OCI-LY7 (cell line): ENCODE data around the gene PAN2. TPM values are rescaled to one million over a fixed set of nuclear protein-coding genes. Genes with fewer than 3 reads are reported as not detected.

Experiments used
- BruUV-seq: library from RNA; stranded (reverse); fragments of 400-500 nt; replicated peaks from 2 replicates; lab custom pipeline; 2021; lab: Mats Ljungman, UMichigan
- CTCF ChIA-PET: fragments of 300-600 bp; sonication (Branson Sonifier 250); formaldehyde crosslinking; loops from one replicate; lab custom pipeline; 2022; ENCODE audit warnings: antibody characterized with exemption; ENCODE audit not compliant: unreplicated experiment; lab: Charles Lee
- POLR2A ChIA-PET: fragments of 300-600 bp; sonication (Branson Sonifier 250); formaldehyde crosslinking; loops from one replicate; lab custom pipeline; 2022; ENCODE audit warnings: antibody characterized with exemption; lab: Charles Lee
- DNase-seq: peaks from one replicate; pipeline ENCODE4 v3.0.0-alpha.2; 2015; ENCODE audit warnings: low spot score
- H2AFZ ChIP-seq: fragments of 200-600 bp; sonication (generic), shearing (Covaris generic); 2 replicates; pipeline ENCODE4 v1.6.1; 2014; ENCODE audit warnings: mild to moderate bottlenecking, antibody characterized with exemption, low read length, moderate library complexity
- H3K27ac ChIP-seq: fragments of 200-600 bp; sonication (generic); 2 replicates; pipeline ENCODE4 v1.5.1; 2014; ENCODE audit warnings: mixed run types, low read depth, mild to moderate bottlenecking, moderate library complexity, low read length, inconsistent platforms; ENCODE audit not compliant: poor library complexity, severe bottlenecking
- H3K36me3 ChIP-seq: fragments of 200-600 bp; sonication (generic); 2 replicates; pipeline ENCODE4 v1.6.1; 2014; ENCODE audit warnings: mild to moderate bottlenecking, antibody characterized with exemption, low read length, moderate library complexity, mixed read lengths; ENCODE audit not compliant: insufficient read depth
- H3K4me1 ChIP-seq: fragments of 200-600 bp; sonication (generic); 2 replicates; pipeline ENCODE4 v1.5.1; 2014; ENCODE audit warnings: mild to moderate bottlenecking, low read length; ENCODE audit not compliant: insufficient read depth, poor library complexity, severe bottlenecking
- H3K4me2 ChIP-seq: fragments of 200-600 bp; sonication (generic); 2 replicates; pipeline ENCODE4 v1.6.1; 2014; ENCODE audit warnings: mild to moderate bottlenecking, low read length
- H3K4me3 ChIP-seq: fragments of 200-600 bp; sonication (generic); 2 replicates; pipeline ENCODE4 v1.5.1; 2014; ENCODE audit warnings: mild to moderate bottlenecking, low read depth, low read length; ENCODE audit not compliant: poor library complexity, severe bottlenecking
- H3K79me2 ChIP-seq: fragments of 200-600 bp; sonication (generic); 2 replicates; pipeline ENCODE4 v1.6.1; 2016; ENCODE audit warnings: low read depth, mild to moderate bottlenecking, low read length, moderate library complexity, mixed read lengths; ENCODE audit not compliant: insufficient read depth
- H3K9me2 ChIP-seq: fragments of 200-600 bp; sonication (generic); 2 replicates; pipeline ENCODE4 v1.6.1; 2016; ENCODE audit warnings: mild to moderate bottlenecking, low read length, mixed read lengths; ENCODE audit not compliant: insufficient read depth
- H3K9me3 ChIP-seq: fragments of 200-600 bp; sonication (generic); 2 replicates; pipeline ENCODE4 v1.6.1; 2014; ENCODE audit warnings: mild to moderate bottlenecking, mixed run types, low read length, mixed read lengths
- H4K20me1 ChIP-seq: fragments of 200-600 bp; sonication (generic); 2 replicates; pipeline ENCODE4 v1.6.1; 2014; ENCODE audit warnings: mild to moderate bottlenecking, antibody characterized with exemption, low read length, moderate library complexity, mixed read lengths; ENCODE audit not compliant: insufficient read depth
- EZH2phosphoT487 ChIP-seq: fragments of 200-600 bp; sonication (generic); IDR thresholded peaks from 2 replicates; pipeline ENCODE4 v1.6.1; 2018; ENCODE audit warnings: low read depth, borderline replicate concordance, mild to moderate bottlenecking, mixed run types, antibody characterized with exemption, low read length, moderate library complexity, mixed read lengths
- intact Hi-C: fragments of 100-400 bp; cut with micrococcal nuclease; formaldehyde crosslinking; loops from one replicate; pipeline ENCODE4 v1.10.0; 2022; ENCODE audit not compliant: unreplicated experiment
- total RNA-seq, 2 experiments: library from RNA; depleted of rRNA in 1 of 2; stranded (reverse); fragments of >200 nt in 1 of 2; shearing (Covaris generic) in 1 of 2; gene quantifications; 2 replicates each; pipeline ENCODE4 v1.2.3, GENCODE V29; 2014 to 2022
- TF ChIP-seq, protein P1 (sequence below): fragments of 200-600 bp; sonication (generic); conservative IDR thresholded peaks from 2 replicates; pipeline ENCODE4 v1.5.1; 2014; ENCODE audit warnings: mild to moderate bottlenecking, antibody characterized with exemption, low read length, moderate library complexity, mixed read lengths

Gene PAN2
- total RNA-seq, 2 experiments from 2014 or later, result 106 to 117 TPM

DNA sequence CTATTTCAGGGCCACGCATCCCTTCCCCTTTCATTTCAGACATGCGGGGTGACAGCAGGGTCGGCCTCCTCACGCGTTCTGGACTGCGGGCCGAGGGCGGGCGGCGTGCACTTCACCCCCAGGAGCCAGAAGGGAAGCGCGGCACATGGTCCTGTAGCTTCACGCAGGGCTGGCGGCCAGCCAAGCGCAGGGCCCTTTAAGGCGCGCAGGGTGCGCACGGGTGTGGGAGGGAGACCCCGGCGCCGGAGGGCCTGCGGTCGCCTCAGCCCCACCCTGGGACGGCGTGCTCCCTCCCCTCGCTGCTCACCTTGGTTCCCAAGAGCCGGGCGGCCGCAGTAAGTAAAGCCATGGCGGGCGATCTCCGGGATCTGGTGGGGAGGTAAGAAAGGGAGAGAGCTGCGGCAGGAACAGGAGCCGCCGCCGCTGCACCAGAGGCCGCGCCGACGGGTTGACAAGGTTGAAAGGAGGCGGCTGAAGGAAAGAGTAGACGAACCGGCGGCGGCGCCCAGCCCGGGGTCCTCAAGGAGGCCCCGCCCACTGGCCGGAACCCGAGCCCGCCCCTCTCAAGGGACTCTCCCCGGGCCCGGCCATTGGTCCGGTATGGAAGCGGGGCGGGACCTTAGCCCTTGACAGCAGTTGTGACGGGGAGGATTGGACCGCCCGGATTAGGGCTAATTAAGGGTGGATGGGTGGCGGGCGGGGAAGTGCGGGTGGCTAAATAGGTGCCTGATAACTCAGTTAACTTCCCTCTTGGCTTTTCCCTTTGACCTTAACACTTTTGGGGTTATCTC, 33.8 kb downstream of the PAN2 start, which contains the start of gene CS:
Gene CS, minus strand, starts transcription at position 478 of the 791 bp plus-strand sequence. Its CDS starts 129 bp downstream, at position 349.
- CTCF ChIA-PET, result interaction anchor here (1.4 kb wide), 1 partner anchor 16 kb away, joined by 12 read pairs; the partner anchor contains the start of gene CNPY2
- TF ChIP-seq, protein P1, sequence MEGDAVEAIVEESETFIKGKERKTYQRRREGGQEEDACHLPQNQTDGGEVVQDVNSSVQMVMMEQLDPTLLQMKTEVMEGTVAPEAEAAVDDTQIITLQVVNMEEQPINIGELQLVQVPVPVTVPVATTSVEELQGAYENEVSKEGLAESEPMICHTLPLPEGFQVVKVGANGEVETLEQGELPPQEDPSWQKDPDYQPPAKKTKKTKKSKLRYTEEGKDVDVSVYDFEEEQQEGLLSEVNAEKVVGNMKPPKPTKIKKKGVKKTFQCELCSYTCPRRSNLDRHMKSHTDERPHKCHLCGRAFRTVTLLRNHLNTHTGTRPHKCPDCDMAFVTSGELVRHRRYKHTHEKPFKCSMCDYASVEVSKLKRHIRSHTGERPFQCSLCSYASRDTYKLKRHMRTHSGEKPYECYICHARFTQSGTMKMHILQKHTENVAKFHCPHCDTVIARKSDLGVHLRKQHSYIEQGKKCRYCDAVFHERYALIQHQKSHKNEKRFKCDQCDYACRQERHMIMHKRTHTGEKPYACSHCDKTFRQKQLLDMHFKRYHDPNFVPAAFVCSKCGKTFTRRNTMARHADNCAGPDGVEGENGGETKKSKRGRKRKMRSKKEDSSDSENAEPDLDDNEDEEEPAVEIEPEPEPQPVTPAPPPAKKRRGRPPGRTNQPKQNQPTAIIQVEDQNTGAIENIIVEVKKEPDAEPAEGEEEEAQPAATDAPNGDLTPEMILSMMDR, result no peak
- no peak for TF ChIP-seq EZH2phosphoT487
- Histone ChIP-seq H3K79me2 (peaks cover 61% of the 10 kb centered on the region), H2AFZ (peak within 1 kb of the TSS; percentile 64; the same call in 1 of the 2 replicates), H4K20me1 (0 out of 2 replicates have a peak, but pooled peaks cover 11% of the 10 kb centered on the region), H3K4me1 (peaks cover 62% of the 10 kb centered on the region), H3K36me3 (peaks cover 54% of the 10 kb centered on the region), H3K4me2 (peak within 1 kb of the TSS; percentile 99), H3K27ac (peak within 1 kb of the TSS; percentile 75), H3K9me3 (no peaks in the 10 kb centered on the region), H3K4me3 (peak within 1 kb of the TSS; percentile 79), H3K9me2 (no peaks in the 10 kb centered on the region)
- intact Hi-C loops, result loop anchor here (2.0 kb wide), 1 partner anchor 107 kb away; no protein-coding TSS in a partner anchor
- POLR2A ChIA-PET, result interaction anchor here (0.8 to 1.8 kb wide), 3 partner anchors 10 to 75 kb away, joined by 3 to 5 read pairs (median 5); no protein-coding TSS in a partner anchor
- peak; percentile 100 for DNase-seq
- no TSS peak for BruUV-seq

DNA sequence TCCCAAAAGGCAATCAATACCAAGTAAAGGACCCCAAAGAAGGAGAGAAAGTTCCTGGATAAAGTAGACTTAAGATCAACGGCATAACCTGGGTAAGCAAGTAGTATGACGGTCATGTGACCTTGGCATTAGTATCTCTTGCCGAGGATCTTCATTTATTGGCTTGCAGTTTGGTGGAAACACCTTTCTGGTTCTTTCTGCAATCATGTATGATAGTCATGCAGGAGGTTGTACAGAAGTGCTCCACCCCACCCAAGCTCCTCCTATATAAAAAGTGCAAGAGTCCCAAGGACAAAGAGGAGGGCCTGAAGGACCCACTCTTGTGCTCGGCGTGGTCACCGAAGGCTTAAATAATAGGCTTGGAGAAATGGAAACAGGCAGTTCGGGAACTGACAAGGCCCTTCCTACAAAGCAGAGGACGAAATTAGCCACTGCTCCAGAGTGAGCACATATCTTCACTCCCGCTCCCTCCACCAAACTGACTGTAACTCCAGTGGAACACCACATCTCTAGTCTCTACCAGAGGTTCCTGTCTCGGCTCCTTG, 34.4 kb downstream of the PAN2 start:
- H3K27ac ChIP-seq, result peak overlapping the region; percentile 75
- no peaks in the 10 kb centered on the region for H3K9me2 ChIP-seq
- TSS peak; percentile 69 for BruUV-seq
- peak overlapping the region; percentile 79 for H3K4me3 ChIP-seq
- H3K79me2 ChIP-seq, result peaks cover 67% of the 10 kb centered on the region
- H3K4me2 ChIP-seq, result peak overlapping the region; percentile 99
- H3K36me3 ChIP-seq, result peaks cover 56% of the 10 kb centered on the region
- no peaks in the 10 kb centered on the region for H3K9me3 ChIP-seq
- intact Hi-C loops, result no loop called here
- H4K20me1 ChIP-seq, result 0 out of 2 replicates have a peak, but pooled peaks cover 11% of the 10 kb centered on the region
- H2AFZ ChIP-seq, result no peak overlapping the region
- POLR2A ChIA-PET, result interaction anchor here (0.6 to 1.8 kb wide), 7 partner anchors 16 to 162 kb away, joined by 3 to 5 read pairs (median 4); partner anchors contain the start of gene RNF41
- DNase-seq, result peak; percentile 43
- CTCF ChIA-PET, result interaction anchor here (1.4 kb wide), 1 partner anchor 16 kb away, joined by 12 read pairs; the partner anchor contains the start of gene CNPY2
- peaks cover 62% of the 10 kb centered on the region for H3K4me1 ChIP-seq
- TF ChIP-seq EZH2phosphoT487, result no peak
- TF ChIP-seq, protein P1, result no peak
